ENCODE results near the gene EPHA4.

- TF ChIP-seq CTCF (IDR thresholded peaks at IDR 0.05) (no peak), POLR2A (IDR thresholded peaks at IDR 0.05) (no peak)
Observed at GRCh38 chr2:221449406-221449805, 122.7 kb downstream of the EPHA4 start.

Measured in Peyer's patch (tissue), 4 donors.